ENCODE measurements around the gene CCSER2.
"Not testable (repeated sequence)": the region's sequence is repeated elsewhere in the genome, so short reads cannot be mapped to it uniquely, and the experiment has no call there.

Gene CCSER2

DNA sequence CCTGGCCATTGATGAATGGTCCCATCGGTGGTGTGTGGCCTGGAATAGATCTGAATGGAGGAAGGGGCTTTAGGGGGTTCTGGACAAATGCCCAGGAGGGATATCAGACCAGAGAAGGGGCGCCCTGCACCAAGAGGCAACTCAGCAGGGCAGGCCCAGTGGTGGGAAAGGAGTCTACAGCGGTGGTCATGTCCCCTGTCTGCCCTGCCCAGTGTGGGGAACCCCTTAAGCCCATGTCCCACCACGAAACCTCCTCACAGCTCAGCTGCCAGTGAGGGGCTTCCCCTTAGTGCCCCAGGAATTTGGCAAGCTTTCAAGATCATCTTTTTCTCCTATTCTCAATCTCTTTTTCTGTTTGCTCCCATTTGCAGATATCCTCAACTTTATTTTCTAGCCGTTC is 14.1 kb upstream of the CCSER2 start:
- no peak for DNase-seq (ENCODE audit: low read depth)

- no peak for DNase-seq (ENCODE audit: low read depth)
These were observed 11.2 kb upstream of the CCSER2 start for GRCh38 chr10:84317174-84317573.

DNA sequence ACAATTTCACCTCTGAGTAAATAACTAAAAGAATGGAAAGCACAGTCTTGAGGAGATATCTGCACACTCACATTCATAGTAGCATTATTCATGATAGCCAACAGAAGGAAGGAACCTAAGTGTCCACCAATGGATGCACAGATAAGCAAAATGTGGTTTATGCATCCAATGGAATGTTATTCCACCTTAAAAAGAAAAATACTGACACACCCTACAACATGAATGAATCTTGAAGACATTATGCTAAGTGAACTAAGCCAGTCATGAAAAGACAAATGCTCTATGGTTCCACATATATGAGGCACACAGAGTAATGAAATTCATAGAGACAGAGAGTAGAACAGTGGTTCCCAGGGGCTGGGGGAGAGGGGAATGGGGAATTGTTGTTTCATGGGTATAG is 6.5 kb upstream of the CCSER2 start:
- DNase-seq (ENCODE audit: low read depth): no peak

DNA sequence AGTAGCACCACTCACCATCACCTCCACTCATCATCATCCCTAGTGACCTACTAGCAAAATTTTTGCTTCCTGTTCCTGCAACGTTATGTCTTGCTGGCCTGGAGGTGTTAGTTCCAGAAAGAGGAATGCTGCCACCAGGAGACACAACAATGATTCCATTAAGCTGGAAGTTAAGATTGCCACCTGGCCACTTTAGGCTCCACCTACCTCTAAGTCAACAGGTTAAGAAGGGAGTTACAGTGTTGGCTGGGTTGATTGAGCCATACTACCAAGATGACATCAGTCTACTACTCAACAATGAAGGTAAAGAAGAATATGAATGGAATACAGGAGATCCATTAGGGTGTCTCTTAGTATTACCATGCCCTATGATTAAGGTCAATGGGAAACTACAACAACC is 4.8 kb upstream of the CCSER2 start:
- not testable (repeated sequence) for DNase-seq (ENCODE audit: low read depth)

DNA sequence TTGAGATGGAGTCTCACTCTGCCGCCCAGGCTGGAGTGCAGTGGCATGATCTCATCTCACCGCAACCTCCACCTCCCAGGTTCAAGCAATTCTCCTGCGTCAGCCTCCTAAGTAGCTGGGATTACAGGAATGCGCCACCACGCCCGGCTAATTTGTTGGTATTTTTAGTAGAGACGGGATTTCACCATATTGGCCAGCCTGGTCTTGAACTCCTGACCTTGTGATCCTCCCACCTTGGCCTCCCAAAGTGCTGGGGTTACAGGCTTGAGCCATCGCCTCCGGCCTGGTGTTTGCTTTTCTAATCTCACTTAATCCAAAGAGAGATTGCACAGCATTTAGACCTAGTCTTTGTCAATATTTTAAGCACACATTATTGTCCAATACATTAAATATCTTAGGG is 1.4 kb upstream of the CCSER2 start:
- DNase-seq (ENCODE audit: low read depth): not testable (repeated sequence)

DNA sequence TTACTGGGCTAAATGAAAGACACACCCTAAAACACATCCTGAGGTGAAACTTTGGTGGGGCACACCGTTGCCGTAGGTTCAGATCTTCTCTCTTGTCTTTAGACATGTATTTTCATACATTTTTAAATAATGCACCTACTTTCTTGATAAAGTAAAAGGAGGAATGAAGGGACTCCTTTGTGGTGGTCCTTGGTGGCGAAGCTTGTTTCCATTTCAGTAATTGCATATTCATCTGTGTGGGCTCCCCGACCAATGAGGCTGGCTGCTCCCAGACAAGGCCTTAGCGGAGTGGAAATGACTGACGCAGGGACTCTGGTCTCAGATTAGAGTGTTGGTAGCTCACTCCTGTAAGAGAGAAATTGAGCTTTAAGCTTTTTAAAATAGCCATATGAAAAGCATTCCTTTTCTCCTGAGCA is 815 bp downstream of the CCSER2 start:
- DNase-seq (ENCODE audit: low read depth): peak; percentile 29

DNA sequence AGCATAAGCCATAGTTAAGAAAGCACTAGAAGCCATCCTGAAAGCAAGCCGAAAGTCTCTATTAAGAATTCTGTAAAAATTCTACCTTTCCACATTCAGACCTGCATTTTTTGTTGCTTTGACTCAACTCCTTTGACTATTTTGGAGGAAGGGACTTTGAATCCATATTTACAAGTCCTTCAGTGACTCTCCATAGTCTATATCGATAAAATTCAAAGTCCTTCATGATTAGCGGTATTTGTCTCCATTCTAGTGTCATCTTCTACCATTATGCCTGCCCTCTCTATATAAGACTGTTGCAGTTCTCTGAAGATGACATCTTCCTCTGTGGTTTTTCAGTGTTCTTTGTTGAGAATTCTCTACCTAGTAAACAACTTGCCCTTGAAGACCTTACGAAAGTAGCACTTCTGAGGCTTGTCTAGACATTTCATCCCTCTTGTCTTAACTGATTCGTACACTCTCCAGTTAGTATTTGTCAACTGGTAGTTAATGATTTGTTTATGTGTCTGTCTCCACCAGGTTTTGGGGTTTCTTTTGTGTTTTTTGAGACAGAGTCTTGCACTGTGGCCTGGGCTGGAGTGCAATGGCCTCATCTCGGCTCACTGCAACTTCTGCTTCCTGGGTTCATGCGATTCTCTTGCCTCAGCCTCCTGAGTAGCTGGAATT is 1.7 kb downstream of the CCSER2 start:
- no peak for DNase-seq (ENCODE audit: low read depth)

DNA sequence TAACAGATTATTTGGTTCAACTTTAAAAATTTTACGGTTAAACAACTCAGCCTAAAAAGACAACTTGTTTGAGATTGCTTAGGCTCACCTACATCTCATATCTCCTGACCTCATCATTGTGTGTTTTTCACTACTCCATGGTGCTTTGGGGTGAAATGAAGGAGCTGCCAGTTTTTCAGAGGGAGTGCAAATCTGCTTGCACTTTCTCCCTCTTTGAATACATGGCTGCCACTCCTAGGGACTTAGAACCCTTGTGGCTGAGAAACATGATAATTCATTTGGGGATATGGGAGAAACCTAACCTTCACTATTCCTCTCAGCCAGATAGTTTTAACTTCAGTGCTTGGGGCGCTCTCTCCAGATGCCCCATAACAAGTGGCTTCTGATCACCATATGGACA is 2.7 kb downstream of the CCSER2 start:
- no peak for DNase-seq (ENCODE audit: low read depth)

DNA sequence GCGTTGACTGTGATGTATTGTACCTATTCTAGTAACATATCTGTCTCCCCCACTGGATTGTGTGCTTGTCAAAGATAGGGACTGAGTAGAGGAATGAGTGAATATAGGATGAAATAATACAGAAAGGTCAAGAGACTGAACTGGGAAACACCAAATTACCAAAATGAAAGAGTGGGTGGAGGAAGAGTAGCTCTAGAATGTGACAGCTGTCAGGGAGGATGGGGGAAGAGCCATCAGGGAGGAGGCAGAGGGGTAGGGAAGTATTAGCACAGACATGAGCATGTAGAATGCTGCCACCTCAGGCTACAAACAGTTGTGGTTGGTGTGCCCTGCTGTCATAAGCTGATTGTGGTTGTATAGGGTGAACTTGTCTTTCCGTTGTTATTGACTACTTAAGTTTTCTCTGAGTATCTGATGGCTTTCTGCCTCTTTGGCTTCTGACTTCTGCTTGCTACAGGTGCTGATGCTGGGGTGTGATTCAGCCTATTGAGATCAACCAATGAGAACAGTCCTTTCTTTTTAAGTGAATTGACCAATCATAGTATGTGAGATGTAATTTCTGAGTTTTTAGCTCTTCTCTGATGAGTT is 5.6 kb downstream of the CCSER2 start:
- peak; percentile 17 for DNase-seq (ENCODE audit: low read depth)

DNA sequence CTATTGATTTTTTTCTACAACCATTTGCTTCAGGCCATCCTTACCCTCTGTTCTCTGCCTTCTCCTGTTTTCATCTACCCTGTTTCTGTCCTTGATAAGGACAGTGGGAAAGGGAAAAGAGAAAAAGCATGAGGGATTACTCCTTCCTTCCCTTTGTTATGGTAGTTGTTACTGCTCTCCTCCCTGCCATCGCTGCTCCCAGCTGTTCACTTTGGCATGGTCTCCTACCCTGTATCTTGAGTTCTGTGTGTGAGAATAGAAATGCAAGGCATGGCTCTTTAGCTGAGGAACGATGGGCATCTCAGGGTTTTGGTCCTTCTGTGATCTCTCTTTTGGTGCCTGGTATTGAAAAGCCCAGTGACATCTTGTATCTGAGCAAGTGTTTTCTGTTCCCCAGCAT is 6.4 kb downstream of the CCSER2 start:
- DNase-seq (ENCODE audit: low read depth): no peak

- DNase-seq (ENCODE audit: low read depth): no peak
These were observed 7.1 kb downstream of the CCSER2 start for GRCh38 chr10:84335516-84335915.

DNA sequence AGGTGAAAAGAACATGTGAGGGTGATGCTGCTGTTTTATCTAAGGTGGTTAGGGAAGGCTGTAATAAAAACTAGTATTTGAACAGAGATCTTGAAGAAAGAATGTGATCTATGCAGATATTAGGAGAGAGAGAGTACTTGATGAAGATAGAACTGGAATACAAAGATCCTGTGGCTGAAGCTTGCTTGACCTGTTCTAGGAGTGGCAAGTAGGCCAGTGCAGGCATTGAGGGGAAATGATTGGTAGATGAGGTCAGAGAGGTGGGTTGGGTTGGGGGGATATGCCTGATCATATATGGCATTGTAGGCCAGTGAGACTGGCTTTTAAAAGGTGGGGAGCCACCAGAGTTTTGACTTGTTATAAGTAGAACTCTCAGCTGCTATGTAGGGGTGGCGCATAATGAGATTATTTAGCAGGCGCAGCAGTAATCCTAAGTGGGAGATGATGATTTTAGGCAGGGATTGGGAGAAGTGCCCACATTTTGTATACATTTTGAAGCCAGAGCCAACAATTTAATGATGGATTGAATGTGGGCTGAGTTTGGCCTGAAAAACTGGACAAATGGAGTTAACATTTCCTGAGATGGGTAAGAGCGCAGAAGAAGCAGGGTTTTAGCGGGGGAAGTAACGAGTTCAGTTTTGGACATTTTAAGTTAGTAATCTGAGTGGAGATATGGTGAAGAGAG is 8.2 kb downstream of the CCSER2 start:
- no peak for DNase-seq (ENCODE audit: low read depth)

DNA sequence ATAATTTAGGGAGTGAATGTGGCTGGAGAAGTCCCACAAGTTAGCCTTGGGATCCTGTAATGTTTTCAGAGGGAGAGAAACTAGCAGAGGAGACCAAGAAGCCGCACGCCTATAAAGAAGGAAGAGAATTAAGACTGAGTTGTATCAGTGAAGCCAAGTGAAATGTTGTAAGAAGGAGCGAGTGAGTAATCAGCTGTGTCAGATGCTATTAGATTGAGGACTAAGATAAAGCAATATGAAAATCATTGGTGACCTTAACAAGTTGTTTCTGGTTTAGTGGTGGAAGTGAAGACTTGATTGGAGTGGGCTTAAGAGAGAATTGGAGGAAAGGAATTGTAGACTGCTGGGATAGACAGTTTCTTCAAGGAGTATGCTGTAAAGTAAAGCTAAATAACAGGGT is 8.8 kb downstream of the CCSER2 start:
- DNase-seq (ENCODE audit: low read depth): no peak

- DNase-seq (ENCODE audit: low read depth): no peak
These were observed 10.6 kb downstream of the CCSER2 start for GRCh38 chr10:84339025-84339424.

DNA sequence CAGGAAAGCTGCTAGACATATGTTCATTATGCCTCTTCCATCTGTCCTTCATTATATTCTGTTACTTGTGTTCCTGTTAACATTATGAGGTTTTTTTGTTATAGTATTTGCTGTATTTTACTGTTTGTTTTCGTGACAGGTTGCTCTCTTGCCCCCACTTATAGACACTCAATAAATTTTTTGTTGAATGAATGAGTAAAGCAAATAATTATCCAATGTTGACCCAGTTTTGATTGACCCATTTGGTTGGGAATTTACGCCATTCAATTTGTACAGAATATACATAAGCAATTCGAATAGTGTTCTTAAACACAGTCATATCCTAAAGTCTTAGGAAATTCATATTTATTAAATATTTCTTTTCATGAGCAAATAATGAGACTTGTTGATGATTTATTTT is 11.8 kb downstream of the CCSER2 start:
- DNase-seq (ENCODE audit: low read depth): no peak

DNA sequence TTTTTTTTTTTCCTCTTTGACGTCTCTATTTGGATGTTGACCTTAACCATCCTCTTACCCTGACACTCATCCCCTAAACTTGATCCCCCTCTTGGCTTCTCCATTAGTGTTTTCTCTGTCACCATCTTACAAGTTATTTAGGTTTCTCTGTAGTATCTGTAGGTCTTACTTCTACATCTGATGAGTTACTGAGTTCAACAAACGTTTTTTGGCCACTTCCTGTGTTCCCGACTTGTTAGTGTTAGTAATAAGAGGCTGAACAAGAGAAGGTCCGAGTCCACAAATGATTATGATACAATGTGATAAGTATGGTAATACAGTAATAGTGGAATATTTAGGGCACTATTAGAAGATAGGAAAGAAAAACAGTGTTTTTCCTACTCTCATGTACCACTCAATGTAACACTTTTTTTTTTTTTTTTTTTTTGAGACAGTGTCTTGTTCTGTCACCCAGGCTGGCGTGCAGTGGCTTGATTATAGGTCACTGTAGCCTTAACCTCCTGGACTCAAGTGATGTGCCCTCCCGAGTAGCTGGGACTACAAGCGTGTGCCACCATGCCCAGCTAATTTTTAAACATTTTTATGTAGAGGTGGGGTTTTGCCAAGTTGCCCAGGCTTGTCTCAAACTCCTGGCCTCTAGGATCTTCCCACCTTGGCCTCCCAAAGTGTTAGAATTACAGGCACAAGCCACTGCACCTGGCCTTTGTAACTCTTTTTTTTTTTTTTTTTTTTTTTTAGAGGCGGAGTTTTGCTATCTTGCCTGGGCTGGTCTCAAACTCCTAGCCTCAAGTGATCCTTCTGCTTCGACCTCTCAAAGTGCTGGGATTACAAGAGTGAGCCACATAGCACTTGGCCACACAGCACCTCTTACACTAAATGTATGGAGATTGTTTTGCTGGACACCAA is 12.5 kb downstream of the CCSER2 start:
- no peak for DNase-seq (ENCODE audit: low read depth)

DNA sequence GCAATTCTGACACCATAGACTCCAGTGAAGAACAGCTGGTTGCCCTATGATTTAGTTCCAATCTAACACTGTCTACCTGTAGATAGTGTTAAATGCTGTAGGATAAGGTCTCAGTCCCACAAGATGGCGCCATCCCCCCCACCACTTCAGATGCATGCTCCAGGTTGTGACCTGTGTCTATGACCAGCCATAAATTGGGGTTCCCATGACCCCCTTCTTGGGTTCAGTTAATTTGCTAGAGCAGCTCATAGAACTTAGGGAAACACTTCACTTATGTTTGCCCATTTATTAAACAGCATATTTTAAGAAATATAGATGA is 13.1 kb downstream of the CCSER2 start:
- DNase-seq (ENCODE audit: low read depth): no peak

DNA sequence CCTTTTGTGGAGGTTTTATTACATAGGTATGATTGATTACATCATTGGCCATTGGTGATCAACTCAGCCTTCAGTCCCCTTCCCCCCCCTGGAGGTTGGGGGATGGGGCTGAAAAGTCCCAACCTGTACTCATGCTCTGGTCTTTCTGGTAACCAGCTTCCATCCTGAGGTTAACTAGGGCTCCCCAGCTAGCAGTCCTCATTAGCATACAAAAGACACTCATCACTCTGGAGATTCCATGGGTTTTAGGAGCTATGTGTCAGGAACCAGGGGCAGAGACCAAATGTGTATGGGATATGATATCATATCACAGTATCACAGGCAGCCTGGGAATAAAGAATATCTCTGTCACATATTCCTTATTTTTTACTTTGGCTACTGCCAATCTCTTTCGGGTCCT is 13.6 kb downstream of the CCSER2 start:
- no peak for DNase-seq (ENCODE audit: low read depth)

- no peak for DNase-seq (ENCODE audit: low read depth)
These were observed 14.2 kb downstream of the CCSER2 start for GRCh38 chr10:84342584-84342983.

DNA sequence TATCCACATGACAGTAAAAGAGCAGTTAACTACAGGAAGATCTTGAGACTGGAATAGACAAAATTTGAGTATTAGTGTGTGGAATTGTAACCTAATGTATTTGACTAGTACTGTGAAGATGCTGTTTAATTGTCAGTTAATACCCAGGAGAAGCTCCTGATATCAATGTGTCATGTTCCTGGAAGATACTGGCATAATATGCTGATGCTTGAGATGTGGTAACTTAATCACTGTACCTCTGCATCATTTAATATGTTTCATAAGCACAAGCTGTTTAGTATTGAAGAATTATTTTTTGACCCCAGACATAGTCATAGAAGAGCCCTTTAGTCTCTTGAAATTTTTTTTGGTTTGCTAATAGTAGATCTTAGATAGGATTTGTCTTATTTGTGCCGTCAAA is 15.4 kb downstream of the CCSER2 start:
- no peak for DNase-seq (ENCODE audit: low read depth)

- DNase-seq (ENCODE audit: low read depth): no peak
These were observed 16.1 kb downstream of the CCSER2 start for GRCh38 chr10:84344526-84344925.

DNA sequence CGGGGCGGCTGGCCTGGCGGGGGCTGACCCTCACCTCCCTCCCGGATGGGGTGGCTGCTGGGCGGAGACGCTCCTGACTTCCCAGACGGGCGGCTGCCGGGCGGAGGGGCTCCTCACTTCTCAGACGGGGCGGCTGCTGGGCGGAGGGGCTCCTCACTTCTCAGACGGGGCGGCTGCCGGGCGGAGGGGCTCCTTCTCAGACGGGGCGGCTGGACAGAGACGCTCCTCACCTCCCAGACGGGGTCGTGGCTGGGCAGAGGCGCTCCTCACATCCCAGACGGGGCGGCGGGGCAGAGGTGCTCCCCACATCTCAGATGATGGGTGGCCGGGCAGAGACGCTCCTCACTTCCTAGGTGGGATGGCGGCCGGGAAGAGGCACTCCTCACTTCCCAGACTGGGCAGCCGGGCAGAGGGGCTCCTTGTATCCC is 19.2 kb downstream of the CCSER2 start:
- DNase-seq (ENCODE audit: low read depth): not testable (repeated sequence)

DNA sequence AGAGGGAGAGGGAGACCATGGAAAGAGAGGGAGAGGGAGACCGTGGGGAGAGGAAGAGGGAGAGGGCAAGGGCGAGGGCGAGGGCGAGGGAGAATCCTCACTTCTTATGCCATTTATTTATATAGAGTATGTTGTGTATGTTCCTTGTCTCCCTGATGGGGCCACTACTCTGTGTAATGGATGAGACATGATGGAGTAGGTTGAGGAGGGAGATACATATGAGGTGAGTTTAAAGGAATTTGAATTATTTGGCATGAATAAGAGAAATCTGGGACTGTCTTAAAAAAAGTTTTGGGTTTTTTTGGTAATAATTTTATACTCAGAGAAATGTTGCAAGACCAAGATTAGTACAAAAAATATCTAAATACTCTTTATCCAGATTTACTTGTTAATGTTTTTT is 20.1 kb downstream of the CCSER2 start:
- DNase-seq (ENCODE audit: low read depth): no peak
